Activated CD4-positive, alpha-beta T cell treated with anti-CD3 and anti-CD28 coated beads, Interleukin-2, amount 50 U/mL, for 16 hours (primary cell): ENCODE data around the gene SLC2A1.

Source experiments
- DNase-seq: peaks from one replicate; pipeline ENCODE4 v3.0.0-alpha.2; 2020

The SLC2A1 gene

GRCh38 chr1:42958488-42959319, at the start of gene SLC2A1:
SLC2A1 (minus strand) TSS chr1:42958868; CDS start chr1:42958651, 217 bp downstream.
- peak; percentile 97 for DNase-seq

GRCh38 chr1:43007377-43008114, 48.9 kb upstream of the SLC2A1 start:
- no peak for DNase-seq

- no peak for DNase-seq
Measured at GRCh38 chr1:43005460-43006361, 47.0 kb upstream of the SLC2A1 start.

- no peak for DNase-seq
Measured at GRCh38 chr1:43004587-43005459, 46.2 kb upstream of the SLC2A1 start.

GRCh38 chr1:43002766-43003165, 44.1 kb upstream of the SLC2A1 start:
- DNase-seq, result no peak

GRCh38 chr1:43002116-43002515, 43.4 kb upstream of the SLC2A1 start:
- DNase-seq, result no peak

GRCh38 chr1:43001434-43001833, 42.8 kb upstream of the SLC2A1 start:
- DNase-seq, result no peak

- DNase-seq, result no peak
Measured at GRCh38 chr1:43000271-43000670, 41.6 kb upstream of the SLC2A1 start.

- DNase-seq, result no peak
Measured at GRCh38 chr1:42999308-42999707, 40.6 kb upstream of the SLC2A1 start.

GRCh38 chr1:42998386-42998785, 39.7 kb upstream of the SLC2A1 start:
- DNase-seq, result no peak

- no peak for DNase-seq
Measured at GRCh38 chr1:42996384-42996970, 37.8 kb upstream of the SLC2A1 start.

- no peak for DNase-seq
Measured at GRCh38 chr1:42993502-42994136, 35.0 kb upstream of the SLC2A1 start.

GRCh38 chr1:42992054-42992571, 33.4 kb upstream of the SLC2A1 start:
- no peak for DNase-seq

GRCh38 chr1:42990757-42991346, 32.2 kb upstream of the SLC2A1 start:
- no peak for DNase-seq

- no peak for DNase-seq
Measured at GRCh38 chr1:42983693-42984092, 25.0 kb upstream of the SLC2A1 start.

GRCh38 chr1:42983253-42983652, 24.6 kb upstream of the SLC2A1 start:
- DNase-seq, result no peak

GRCh38 chr1:42982641-42983040, 24.0 kb upstream of the SLC2A1 start:
- DNase-seq, result no peak

GRCh38 chr1:42981871-42982270, 23.2 kb upstream of the SLC2A1 start:
- DNase-seq, result no peak

GRCh38 chr1:42981255-42981805, 22.7 kb upstream of the SLC2A1 start:
- DNase-seq, result no peak
